ENCODE data around the gene WNT2.
"Not testable (repeated sequence)": the region's sequence is repeated elsewhere in the genome, so short reads cannot be mapped to it uniquely, and the experiment has no call there.

WNT2 gene

GRCh38 chr7:117248829-117249228, 74.0 kb downstream of the WNT2 start:
- no peaks in the 10 kb centered on the region for H3K4me1 ChIP-seq (ENCODE audit: control insufficient read depth in 5 of 5, insufficient read depth in 5 of 5, low read length in 5 of 5)
- H3K27me3 ChIP-seq (ENCODE audit: control insufficient read depth in 5 of 5, insufficient read depth in 4 of 5, low read length in 5 of 5), result no peaks in the 10 kb centered on the region
- H3K27ac ChIP-seq (ENCODE audit: low read depth, low read length), result no peak overlapping the region
- H3K9ac ChIP-seq (ENCODE audit: low read length in 5 of 5), result no peak overlapping the region
- H3K4me3 ChIP-seq (ENCODE audit: low read depth in 1 of 5, low read length in 5 of 5), result no peak overlapping the region
- H3K36me3 ChIP-seq (ENCODE audit: control insufficient read depth in 5 of 5, insufficient read depth in 5 of 5, low read length in 5 of 5), result no peaks in the 10 kb centered on the region
- H3K9me3 ChIP-seq (ENCODE audit: control insufficient read depth in 5 of 5, low read length in 5 of 5), result no peaks in the 10 kb centered on the region

GRCh38 chr7:117247809-117248208, 75.0 kb downstream of the WNT2 start:
- H3K27ac ChIP-seq (ENCODE audit: low read depth, low read length), result no peak overlapping the region
- no peak overlapping the region for H3K9ac ChIP-seq (ENCODE audit: low read length in 5 of 5)
- no peaks in the 10 kb centered on the region for H3K27me3 ChIP-seq (ENCODE audit: control insufficient read depth in 5 of 5, insufficient read depth in 4 of 5, low read length in 5 of 5)
- no peak overlapping the region for H3K4me3 ChIP-seq (ENCODE audit: low read depth in 1 of 5, low read length in 5 of 5)
- no peaks in the 10 kb centered on the region for H3K4me1 ChIP-seq (ENCODE audit: control insufficient read depth in 5 of 5, insufficient read depth in 5 of 5, low read length in 5 of 5)
- H3K9me3 ChIP-seq (ENCODE audit: control insufficient read depth in 5 of 5, low read length in 5 of 5), result no peaks in the 10 kb centered on the region
- H3K36me3 ChIP-seq (ENCODE audit: control insufficient read depth in 5 of 5, insufficient read depth in 5 of 5, low read length in 5 of 5), result no peaks in the 10 kb centered on the region

GRCh38 chr7:117245703-117246102, 77.2 kb downstream of the WNT2 start:
- H3K9ac ChIP-seq (ENCODE audit: low read length in 5 of 5); H3K4me3 ChIP-seq (ENCODE audit: low read depth in 1 of 5, low read length in 5 of 5); H3K9me3 ChIP-seq (ENCODE audit: control insufficient read depth in 5 of 5, low read length in 5 of 5); H3K27ac ChIP-seq (ENCODE audit: low read depth, low read length); H3K4me1 ChIP-seq (ENCODE audit: control insufficient read depth in 5 of 5, insufficient read depth in 5 of 5, low read length in 5 of 5); H3K27me3 ChIP-seq (ENCODE audit: control insufficient read depth in 5 of 5, insufficient read depth in 4 of 5, low read length in 5 of 5); H3K36me3 ChIP-seq (ENCODE audit: control insufficient read depth in 5 of 5, insufficient read depth in 5 of 5, low read length in 5 of 5): not testable (repeated sequence)

- no peaks in the 10 kb centered on the region for H3K9me3 ChIP-seq (ENCODE audit: control insufficient read depth in 5 of 5, low read length in 5 of 5)
Observed at GRCh38 chr7:117243390-117243789, 79.5 kb downstream of the WNT2 start.

GRCh38 chr7:117241088-117241487, 81.8 kb downstream of the WNT2 start:
- H3K27me3 ChIP-seq (ENCODE audit: control insufficient read depth in 5 of 5, insufficient read depth in 4 of 5, low read length in 5 of 5), result peaks cover 0 to 3% (median 0%) of the 10 kb centered on the region in 5 donors
- H3K27ac ChIP-seq (ENCODE audit: low read depth, low read length), result no peak overlapping the region
- no peak overlapping the region for H3K9ac ChIP-seq (ENCODE audit: low read length in 5 of 5)
- no peak overlapping the region for H3K4me3 ChIP-seq (ENCODE audit: low read depth in 1 of 5, low read length in 5 of 5)
- H3K4me1 ChIP-seq (ENCODE audit: control insufficient read depth in 5 of 5, insufficient read depth in 5 of 5, low read length in 5 of 5), result no peaks in the 10 kb centered on the region
- H3K36me3 ChIP-seq (ENCODE audit: control insufficient read depth in 5 of 5, insufficient read depth in 5 of 5, low read length in 5 of 5), result no peaks in the 10 kb centered on the region
- no peaks in the 10 kb centered on the region for H3K9me3 ChIP-seq (ENCODE audit: control insufficient read depth in 5 of 5, low read length in 5 of 5)

More at GRCh38 chr7:117243390-117243789, 79.5 kb downstream of the WNT2 start:
- H3K9ac ChIP-seq (ENCODE audit: low read length in 5 of 5), result no peak overlapping the region
- H3K4me1 ChIP-seq (ENCODE audit: control insufficient read depth in 5 of 5, insufficient read depth in 5 of 5, low read length in 5 of 5), result no peaks in the 10 kb centered on the region
- peaks cover 0 to 3% (median 0%) of the 10 kb centered on the region in 5 donors for H3K27me3 ChIP-seq (ENCODE audit: control insufficient read depth in 5 of 5, insufficient read depth in 4 of 5, low read length in 5 of 5)
- H3K36me3 ChIP-seq (ENCODE audit: control insufficient read depth in 5 of 5, insufficient read depth in 5 of 5, low read length in 5 of 5), result no peaks in the 10 kb centered on the region
- H3K27ac ChIP-seq (ENCODE audit: low read depth, low read length), result no peak overlapping the region
- H3K4me3 ChIP-seq (ENCODE audit: low read depth in 1 of 5, low read length in 5 of 5), result no peak overlapping the region

- Histone ChIP-seq H3K27me3 (ENCODE audit: control insufficient read depth in 5 of 5, insufficient read depth in 4 of 5, low read length in 5 of 5) (peaks cover 0 to 3% (median 0%) of the 10 kb centered on the region in 5 donors), H3K9me3 (ENCODE audit: control insufficient read depth in 5 of 5, low read length in 5 of 5) (no peaks in the 10 kb centered on the region), H3K4me1 (ENCODE audit: control insufficient read depth in 5 of 5, insufficient read depth in 5 of 5, low read length in 5 of 5) (no peaks in the 10 kb centered on the region), H3K4me3 (ENCODE audit: low read depth in 1 of 5, low read length in 5 of 5) (no peak overlapping the region), H3K27ac (ENCODE audit: low read depth, low read length) (no peak overlapping the region), H3K36me3 (ENCODE audit: control insufficient read depth in 5 of 5, insufficient read depth in 5 of 5, low read length in 5 of 5) (no peaks in the 10 kb centered on the region), H3K9ac (ENCODE audit: low read length in 5 of 5) (no peak overlapping the region)
Observed at GRCh38 chr7:117238937-117239336, 83.9 kb downstream of the WNT2 start.

GRCh38 chr7:117238472-117238871, 84.4 kb downstream of the WNT2 start:
- H3K9ac ChIP-seq (ENCODE audit: low read length in 5 of 5), result no peak overlapping the region
- no peaks in the 10 kb centered on the region for H3K4me1 ChIP-seq (ENCODE audit: control insufficient read depth in 5 of 5, insufficient read depth in 5 of 5, low read length in 5 of 5)
- H3K27me3 ChIP-seq (ENCODE audit: control insufficient read depth in 5 of 5, insufficient read depth in 4 of 5, low read length in 5 of 5), result peaks cover 0 to 3% (median 0%) of the 10 kb centered on the region in 5 donors
- H3K27ac ChIP-seq (ENCODE audit: low read depth, low read length), result no peak overlapping the region
- H3K4me3 ChIP-seq (ENCODE audit: low read depth in 1 of 5, low read length in 5 of 5), result no peak overlapping the region
- no peaks in the 10 kb centered on the region for H3K9me3 ChIP-seq (ENCODE audit: control insufficient read depth in 5 of 5, low read length in 5 of 5)
- no peaks in the 10 kb centered on the region for H3K36me3 ChIP-seq (ENCODE audit: control insufficient read depth in 5 of 5, insufficient read depth in 5 of 5, low read length in 5 of 5)

GRCh38 chr7:117237646-117238045, 85.2 kb downstream of the WNT2 start:
- Histone ChIP-seq H3K4me1 (ENCODE audit: control insufficient read depth in 5 of 5, insufficient read depth in 5 of 5, low read length in 5 of 5) (no peaks in the 10 kb centered on the region), H3K36me3 (ENCODE audit: control insufficient read depth in 5 of 5, insufficient read depth in 5 of 5, low read length in 5 of 5) (no peaks in the 10 kb centered on the region), H3K4me3 (ENCODE audit: low read depth in 1 of 5, low read length in 5 of 5) (no peak overlapping the region), H3K9me3 (ENCODE audit: control insufficient read depth in 5 of 5, low read length in 5 of 5) (no peaks in the 10 kb centered on the region), H3K27me3 (ENCODE audit: control insufficient read depth in 5 of 5, insufficient read depth in 4 of 5, low read length in 5 of 5) (peaks cover 0 to 3% (median 0%) of the 10 kb centered on the region in 5 donors), H3K9ac (ENCODE audit: low read length in 5 of 5) (no peak overlapping the region), H3K27ac (ENCODE audit: low read depth, low read length) (no peak overlapping the region)

- Histone ChIP-seq H3K27me3 (ENCODE audit: control insufficient read depth in 5 of 5, insufficient read depth in 4 of 5, low read length in 5 of 5) (no peaks in the 10 kb centered on the region), H3K9ac (ENCODE audit: low read length in 5 of 5) (no peak overlapping the region), H3K9me3 (ENCODE audit: control insufficient read depth in 5 of 5, low read length in 5 of 5) (no peaks in the 10 kb centered on the region), H3K4me3 (ENCODE audit: low read depth in 1 of 5, low read length in 5 of 5) (no peak overlapping the region), H3K36me3 (ENCODE audit: control insufficient read depth in 5 of 5, insufficient read depth in 5 of 5, low read length in 5 of 5) (peaks cover 0 to 6% (median 0%) of the 10 kb centered on the region in 5 donors), H3K4me1 (ENCODE audit: control insufficient read depth in 5 of 5, insufficient read depth in 5 of 5, low read length in 5 of 5) (no peaks in the 10 kb centered on the region), H3K27ac (ENCODE audit: low read depth, low read length) (no peak overlapping the region)
Observed at GRCh38 chr7:117231047-117231359, 91.9 kb downstream of the WNT2 start.

GRCh38 chr7:117230276-117231046, 92.4 kb downstream of the WNT2 start:
- Histone ChIP-seq H3K9ac (ENCODE audit: low read length in 5 of 5) (no peak overlapping the region), H3K27ac (ENCODE audit: low read depth, low read length) (no peak overlapping the region), H3K4me1 (ENCODE audit: control insufficient read depth in 5 of 5, insufficient read depth in 5 of 5, low read length in 5 of 5) (no peaks in the 10 kb centered on the region), H3K4me3 (ENCODE audit: low read depth in 1 of 5, low read length in 5 of 5) (no peak overlapping the region), H3K9me3 (ENCODE audit: control insufficient read depth in 5 of 5, low read length in 5 of 5) (no peaks in the 10 kb centered on the region), H3K27me3 (ENCODE audit: control insufficient read depth in 5 of 5, insufficient read depth in 4 of 5, low read length in 5 of 5) (no peaks in the 10 kb centered on the region), H3K36me3 (ENCODE audit: control insufficient read depth in 5 of 5, insufficient read depth in 5 of 5, low read length in 5 of 5) (peaks cover 0 to 6% (median 0%) of the 10 kb centered on the region in 5 donors)
